ENCODE measurements around the gene ACOT7. TPM values are rescaled to one million over a fixed set of nuclear protein-coding genes. Genes with fewer than 3 reads are reported as not detected.

The ACOT7 gene
- total RNA-seq, 1 experiment from 2014 or later: 120 TPM

GRCh38 chr1:6423321-6423999 lies 29.9 kb upstream of the ACOT7 start:
- POLR2A ChIA-PET: no interaction called here

GRCh38 chr1:6421266-6421665 lies 27.7 kb upstream of the ACOT7 start:
- in situ Hi-C loops (cut with HindIII; ENCODE audit: low pct_unique_long_range_greater_than_20kb, low sequenced_read_pairs) (no loop called here), intact Hi-C loops (cut with micrococcal nuclease; ENCODE audit: unreplicated experiment) (no loop called here)
- TF ChIP-seq TCF7L2 (IDR thresholded peaks at IDR 0.05; ENCODE audit: low read depth, low read length): no peak
- Histone ChIP-seq H3K4me1 (ENCODE audit: control insufficient read depth, insufficient read depth, low read length) (peaks cover 16% of the 10 kb centered on the region), H3K4me3 (ENCODE audit: low read depth in 2 of 2, low read length in 2 of 2) (no peak overlapping the region), H3K27me3 (ENCODE audit: control insufficient read depth, insufficient read depth, low read length) (no peaks in the 10 kb centered on the region), H3K9me3 (ENCODE audit: control insufficient read depth, insufficient read depth, low read depth, low read length) (no peaks in the 10 kb centered on the region), H3K36me3 (ENCODE audit: control insufficient read depth, insufficient read depth, low read length) (no peaks in the 10 kb centered on the region; the same call in 1 of the 2 replicates), H3K27ac (ENCODE audit: low read length) (no peak overlapping the region)
- BruUV-seq (replicated peaks): no TSS peak
- POLR2A ChIA-PET: no interaction called here
- CTCF ChIA-PET: no interaction called here
- no peak for DNase-seq (ENCODE audit: low read depth, low spot score)
- no peak for ATAC-seq

More at GRCh38 chr1:6423321-6423999, 29.9 kb upstream of the ACOT7 start:
- TF ChIP-seq POLR2AphosphoS5 (IDR thresholded peaks at IDR 0.05; ENCODE audit: low read depth, low read length) (no peak), TCF7L2 (IDR thresholded peaks at IDR 0.05; ENCODE audit: low read depth, low read length) (no peak), CTCF (IDR thresholded peaks at IDR 0.05) (peak; percentile 95), SIN3A (IDR thresholded peaks at IDR 0.05; ENCODE audit: borderline replicate concordance, insufficient read depth, low read depth, low read length) (no peak)
- TF ChIP-seq, protein P1, sequence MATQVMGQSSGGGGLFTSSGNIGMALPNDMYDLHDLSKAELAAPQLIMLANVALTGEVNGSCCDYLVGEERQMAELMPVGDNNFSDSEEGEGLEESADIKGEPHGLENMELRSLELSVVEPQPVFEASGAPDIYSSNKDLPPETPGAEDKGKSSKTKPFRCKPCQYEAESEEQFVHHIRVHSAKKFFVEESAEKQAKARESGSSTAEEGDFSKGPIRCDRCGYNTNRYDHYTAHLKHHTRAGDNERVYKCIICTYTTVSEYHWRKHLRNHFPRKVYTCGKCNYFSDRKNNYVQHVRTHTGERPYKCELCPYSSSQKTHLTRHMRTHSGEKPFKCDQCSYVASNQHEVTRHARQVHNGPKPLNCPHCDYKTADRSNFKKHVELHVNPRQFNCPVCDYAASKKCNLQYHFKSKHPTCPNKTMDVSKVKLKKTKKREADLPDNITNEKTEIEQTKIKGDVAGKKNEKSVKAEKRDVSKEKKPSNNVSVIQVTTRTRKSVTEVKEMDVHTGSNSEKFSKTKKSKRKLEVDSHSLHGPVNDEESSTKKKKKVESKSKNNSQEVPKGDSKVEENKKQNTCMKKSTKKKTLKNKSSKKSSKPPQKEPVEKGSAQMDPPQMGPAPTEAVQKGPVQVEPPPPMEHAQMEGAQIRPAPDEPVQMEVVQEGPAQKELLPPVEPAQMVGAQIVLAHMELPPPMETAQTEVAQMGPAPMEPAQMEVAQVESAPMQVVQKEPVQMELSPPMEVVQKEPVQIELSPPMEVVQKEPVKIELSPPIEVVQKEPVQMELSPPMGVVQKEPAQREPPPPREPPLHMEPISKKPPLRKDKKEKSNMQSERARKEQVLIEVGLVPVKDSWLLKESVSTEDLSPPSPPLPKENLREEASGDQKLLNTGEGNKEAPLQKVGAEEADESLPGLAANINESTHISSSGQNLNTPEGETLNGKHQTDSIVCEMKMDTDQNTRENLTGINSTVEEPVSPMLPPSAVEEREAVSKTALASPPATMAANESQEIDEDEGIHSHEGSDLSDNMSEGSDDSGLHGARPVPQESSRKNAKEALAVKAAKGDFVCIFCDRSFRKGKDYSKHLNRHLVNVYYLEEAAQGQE (IDR thresholded peaks at IDR 0.05; ENCODE audit: insufficient read depth in 1 of 2, low read depth in 2 of 2, low read length in 1 of 2): 0 out of 4 replicates have a peak, but pooled peaks of 1 of the 2 experiments have one; percentile 19
- H3K9me3 ChIP-seq (ENCODE audit: control insufficient read depth, insufficient read depth, low read depth, low read length): no peaks in the 10 kb centered on the region
- peak overlapping the region; percentile 45 to 68 for H3K4me3 ChIP-seq (ENCODE audit: low read depth in 2 of 2, low read length in 2 of 2)
- H3K4me1 ChIP-seq (ENCODE audit: control insufficient read depth, insufficient read depth, low read length): peaks cover 22% of the 10 kb centered on the region
- no peak overlapping the region for H3K27ac ChIP-seq (ENCODE audit: low read length)
- H3K27me3 ChIP-seq (ENCODE audit: control insufficient read depth, insufficient read depth, low read length): no peaks in the 10 kb centered on the region
- no TSS peak for BruUV-seq (replicated peaks)
- CTCF ChIA-PET: interaction anchor here (1.2 to 2.4 kb wide), 4 partner anchors 9 to 17 kb away, joined by 4 to 31 read pairs (median 6); no protein-coding TSS in a partner anchor
- in situ Hi-C loops (cut with HindIII; ENCODE audit: low pct_unique_long_range_greater_than_20kb, low sequenced_read_pairs) (no loop called here), intact Hi-C loops (cut with micrococcal nuclease; ENCODE audit: unreplicated experiment) (no loop called here)
- ATAC-seq (peak; percentile 55), DNase-seq (ENCODE audit: low read depth, low spot score) (no peak)
- no peaks in the 10 kb centered on the region; the same call in 1 of the 2 replicates for H3K36me3 ChIP-seq (ENCODE audit: control insufficient read depth, insufficient read depth, low read length)

Data from Panc1 (cell line).